ENCODE measurements around the gene NLRP10.

DNA sequence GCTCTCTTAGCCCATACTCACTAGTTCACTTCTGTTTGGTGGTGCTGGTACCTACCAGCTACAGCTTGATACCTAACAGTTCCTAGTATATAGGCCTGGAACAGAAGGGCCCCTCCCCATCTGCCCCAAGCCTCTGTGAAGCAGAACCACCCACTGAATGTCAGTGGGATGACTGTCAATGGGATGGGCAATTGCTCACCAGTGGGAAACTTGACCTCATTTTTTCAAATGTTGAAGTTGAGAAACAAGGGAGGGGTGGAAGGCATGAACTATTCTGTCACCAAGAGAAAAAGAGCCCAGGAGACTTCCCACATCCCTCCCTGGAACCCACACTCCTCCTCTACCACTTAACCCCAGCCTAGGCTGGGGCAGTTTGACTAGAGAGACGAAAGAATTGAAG is at the start of gene NLRP10:
- TF ChIP-seq, protein P1, sequence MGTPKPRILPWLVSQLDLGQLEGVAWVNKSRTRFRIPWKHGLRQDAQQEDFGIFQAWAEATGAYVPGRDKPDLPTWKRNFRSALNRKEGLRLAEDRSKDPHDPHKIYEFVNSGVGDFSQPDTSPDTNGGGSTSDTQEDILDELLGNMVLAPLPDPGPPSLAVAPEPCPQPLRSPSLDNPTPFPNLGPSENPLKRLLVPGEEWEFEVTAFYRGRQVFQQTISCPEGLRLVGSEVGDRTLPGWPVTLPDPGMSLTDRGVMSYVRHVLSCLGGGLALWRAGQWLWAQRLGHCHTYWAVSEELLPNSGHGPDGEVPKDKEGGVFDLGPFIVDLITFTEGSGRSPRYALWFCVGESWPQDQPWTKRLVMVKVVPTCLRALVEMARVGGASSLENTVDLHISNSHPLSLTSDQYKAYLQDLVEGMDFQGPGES (IDR thresholded peaks at IDR 0.05; ENCODE audit: low read depth, low read length): no peak
- TF ChIP-seq, protein P2, sequence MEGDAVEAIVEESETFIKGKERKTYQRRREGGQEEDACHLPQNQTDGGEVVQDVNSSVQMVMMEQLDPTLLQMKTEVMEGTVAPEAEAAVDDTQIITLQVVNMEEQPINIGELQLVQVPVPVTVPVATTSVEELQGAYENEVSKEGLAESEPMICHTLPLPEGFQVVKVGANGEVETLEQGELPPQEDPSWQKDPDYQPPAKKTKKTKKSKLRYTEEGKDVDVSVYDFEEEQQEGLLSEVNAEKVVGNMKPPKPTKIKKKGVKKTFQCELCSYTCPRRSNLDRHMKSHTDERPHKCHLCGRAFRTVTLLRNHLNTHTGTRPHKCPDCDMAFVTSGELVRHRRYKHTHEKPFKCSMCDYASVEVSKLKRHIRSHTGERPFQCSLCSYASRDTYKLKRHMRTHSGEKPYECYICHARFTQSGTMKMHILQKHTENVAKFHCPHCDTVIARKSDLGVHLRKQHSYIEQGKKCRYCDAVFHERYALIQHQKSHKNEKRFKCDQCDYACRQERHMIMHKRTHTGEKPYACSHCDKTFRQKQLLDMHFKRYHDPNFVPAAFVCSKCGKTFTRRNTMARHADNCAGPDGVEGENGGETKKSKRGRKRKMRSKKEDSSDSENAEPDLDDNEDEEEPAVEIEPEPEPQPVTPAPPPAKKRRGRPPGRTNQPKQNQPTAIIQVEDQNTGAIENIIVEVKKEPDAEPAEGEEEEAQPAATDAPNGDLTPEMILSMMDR (IDR thresholded peaks at IDR 0.05): no peak
- TF ChIP-seq POLR2AphosphoS5 (IDR thresholded peaks at IDR 0.05; ENCODE audit: low read depth, low read length) (no peak), SIN3A (IDR thresholded peaks at IDR 0.05; ENCODE audit: borderline replicate concordance, low read depth, low read length) (no peak)

Data from SK-N-SH (cell line).